Esophagus muscularis mucosa (tissue), 4 donors: Measurements from ENCODE around the gene GPBP1.

Experiments used
- EP300 ChIP-seq: sonication (generic); formaldehyde crosslinking; IDR thresholded peaks from one replicate; pipeline ENCODE4 v1.6.1; 2017; ENCODE audit warnings: antibody characterized with exemption
- POLR2AphosphoS5 ChIP-seq, 2 donors: sonication (generic); formaldehyde crosslinking; IDR thresholded peaks; one replicate each; pipeline ENCODE4 v1.6.1; 2017; ENCODE audit warnings: antibody characterized with exemption in 2 of 2
- TF ChIP-seq, protein P1 (sequence below), 3 experiments: fragments of 200-600 bp in 2 of 3; fragments of 450-650 bp in 1 of 3; sonication (generic) in 2 of 3; IDR thresholded peaks; one replicate each; pipeline ENCODE4 v1.5.1; 2017 to 2019; ENCODE audit warnings: antibody characterized with exemption in 3 of 3, mild to moderate bottlenecking in 2 of 3, moderate library complexity in 1 of 3

DNA sequence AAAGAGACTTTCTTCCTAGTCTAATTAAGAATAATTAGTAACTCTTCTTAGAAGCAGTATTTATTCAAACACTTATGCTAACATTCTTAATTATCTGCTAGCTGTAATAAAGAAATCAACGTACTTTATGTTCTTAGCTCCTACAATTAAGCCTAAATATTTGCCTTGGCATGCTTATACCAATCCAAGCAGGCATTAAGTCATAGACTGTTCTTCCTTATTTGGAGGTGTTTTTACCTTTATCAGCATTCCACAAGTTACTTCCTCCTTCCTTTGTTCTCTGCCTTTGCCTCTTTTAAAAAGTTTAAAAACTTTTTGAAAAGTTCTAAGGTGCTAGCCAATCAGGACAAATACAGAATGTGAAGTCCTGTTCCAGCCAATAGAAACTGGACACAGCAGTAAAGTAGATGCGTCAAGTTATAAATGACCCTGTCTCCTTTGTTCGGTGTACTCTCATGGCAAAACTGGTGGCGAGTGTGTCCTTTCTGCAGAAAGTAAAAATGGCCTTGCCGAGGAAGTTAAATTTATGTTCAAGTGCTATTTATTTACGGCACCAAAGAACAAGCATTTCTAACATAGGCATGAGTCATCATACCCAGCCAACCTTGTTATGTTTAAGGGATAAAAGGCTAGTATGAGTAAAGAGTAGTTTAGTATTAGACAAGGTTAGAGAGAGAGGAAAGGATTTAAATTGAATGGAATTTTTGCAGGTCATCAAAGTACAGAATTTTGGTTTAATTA lies 58.6 kb downstream of the GPBP1 start:
- TF ChIP-seq, protein P1, sequence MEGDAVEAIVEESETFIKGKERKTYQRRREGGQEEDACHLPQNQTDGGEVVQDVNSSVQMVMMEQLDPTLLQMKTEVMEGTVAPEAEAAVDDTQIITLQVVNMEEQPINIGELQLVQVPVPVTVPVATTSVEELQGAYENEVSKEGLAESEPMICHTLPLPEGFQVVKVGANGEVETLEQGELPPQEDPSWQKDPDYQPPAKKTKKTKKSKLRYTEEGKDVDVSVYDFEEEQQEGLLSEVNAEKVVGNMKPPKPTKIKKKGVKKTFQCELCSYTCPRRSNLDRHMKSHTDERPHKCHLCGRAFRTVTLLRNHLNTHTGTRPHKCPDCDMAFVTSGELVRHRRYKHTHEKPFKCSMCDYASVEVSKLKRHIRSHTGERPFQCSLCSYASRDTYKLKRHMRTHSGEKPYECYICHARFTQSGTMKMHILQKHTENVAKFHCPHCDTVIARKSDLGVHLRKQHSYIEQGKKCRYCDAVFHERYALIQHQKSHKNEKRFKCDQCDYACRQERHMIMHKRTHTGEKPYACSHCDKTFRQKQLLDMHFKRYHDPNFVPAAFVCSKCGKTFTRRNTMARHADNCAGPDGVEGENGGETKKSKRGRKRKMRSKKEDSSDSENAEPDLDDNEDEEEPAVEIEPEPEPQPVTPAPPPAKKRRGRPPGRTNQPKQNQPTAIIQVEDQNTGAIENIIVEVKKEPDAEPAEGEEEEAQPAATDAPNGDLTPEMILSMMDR (IDR thresholded peaks at IDR 0.05): no peak
- TF ChIP-seq EP300 (no peak), POLR2AphosphoS5 (IDR thresholded peaks at IDR 0.05) (no peak)
